Astrocyte of the cerebellum (primary cell): Measurements from ENCODE around the gene TBCK.
"Not testable (repeated sequence)": the region's sequence is repeated elsewhere in the genome, so short reads cannot be mapped to it uniquely, and the experiment has no call there.

Experiments used
- DNase-seq: peaks from one replicate; pipeline ENCODE4 v3.0.0-alpha.2; 2011; ENCODE audit warnings: low read depth
- H3K4me3 ChIP-seq: 2 replicates; pipeline ENCODE4 v1.5.1; 2011; ENCODE audit warnings: mild to moderate bottlenecking, low read depth, low read length, moderate library complexity
- in situ Hi-C: cut with HindIII; loops from 2 replicates; pipeline ENCODE4 v1.10.0; 2017; ENCODE audit warnings: low sequenced_read_pairs
- TF ChIP-seq, protein P1 (sequence below): IDR thresholded peaks from 2 replicates; pipeline ENCODE4 v1.5.1; 2012; ENCODE audit warnings: low read length, low read depth, moderate library complexity, mild to moderate bottlenecking; ENCODE audit errors: missing control alignments

TBCK gene

DNA sequence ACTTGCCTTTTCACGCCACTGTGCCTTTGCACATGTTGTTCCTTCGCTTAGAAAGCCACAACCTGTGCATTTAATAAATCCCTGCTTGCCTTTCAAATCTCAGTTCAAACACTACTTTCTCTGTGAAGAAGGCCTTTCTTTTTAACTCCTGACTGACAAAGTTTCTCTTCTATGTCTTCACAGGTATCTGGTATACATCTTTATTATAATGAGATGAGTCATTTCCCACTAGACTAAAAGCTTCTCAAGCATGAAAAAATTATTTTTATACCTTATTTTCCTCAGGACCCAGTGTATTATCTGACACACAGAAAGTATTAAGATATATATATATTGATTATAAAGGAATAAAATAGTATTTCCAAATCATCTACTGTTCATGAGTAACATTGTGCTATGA, 189.9 kb downstream of the TBCK start:
- in situ Hi-C loops, result no loop called here
- no peak for DNase-seq
- TF ChIP-seq, protein P1, sequence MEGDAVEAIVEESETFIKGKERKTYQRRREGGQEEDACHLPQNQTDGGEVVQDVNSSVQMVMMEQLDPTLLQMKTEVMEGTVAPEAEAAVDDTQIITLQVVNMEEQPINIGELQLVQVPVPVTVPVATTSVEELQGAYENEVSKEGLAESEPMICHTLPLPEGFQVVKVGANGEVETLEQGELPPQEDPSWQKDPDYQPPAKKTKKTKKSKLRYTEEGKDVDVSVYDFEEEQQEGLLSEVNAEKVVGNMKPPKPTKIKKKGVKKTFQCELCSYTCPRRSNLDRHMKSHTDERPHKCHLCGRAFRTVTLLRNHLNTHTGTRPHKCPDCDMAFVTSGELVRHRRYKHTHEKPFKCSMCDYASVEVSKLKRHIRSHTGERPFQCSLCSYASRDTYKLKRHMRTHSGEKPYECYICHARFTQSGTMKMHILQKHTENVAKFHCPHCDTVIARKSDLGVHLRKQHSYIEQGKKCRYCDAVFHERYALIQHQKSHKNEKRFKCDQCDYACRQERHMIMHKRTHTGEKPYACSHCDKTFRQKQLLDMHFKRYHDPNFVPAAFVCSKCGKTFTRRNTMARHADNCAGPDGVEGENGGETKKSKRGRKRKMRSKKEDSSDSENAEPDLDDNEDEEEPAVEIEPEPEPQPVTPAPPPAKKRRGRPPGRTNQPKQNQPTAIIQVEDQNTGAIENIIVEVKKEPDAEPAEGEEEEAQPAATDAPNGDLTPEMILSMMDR, result no peak
- no peak overlapping the region for H3K4me3 ChIP-seq

DNA sequence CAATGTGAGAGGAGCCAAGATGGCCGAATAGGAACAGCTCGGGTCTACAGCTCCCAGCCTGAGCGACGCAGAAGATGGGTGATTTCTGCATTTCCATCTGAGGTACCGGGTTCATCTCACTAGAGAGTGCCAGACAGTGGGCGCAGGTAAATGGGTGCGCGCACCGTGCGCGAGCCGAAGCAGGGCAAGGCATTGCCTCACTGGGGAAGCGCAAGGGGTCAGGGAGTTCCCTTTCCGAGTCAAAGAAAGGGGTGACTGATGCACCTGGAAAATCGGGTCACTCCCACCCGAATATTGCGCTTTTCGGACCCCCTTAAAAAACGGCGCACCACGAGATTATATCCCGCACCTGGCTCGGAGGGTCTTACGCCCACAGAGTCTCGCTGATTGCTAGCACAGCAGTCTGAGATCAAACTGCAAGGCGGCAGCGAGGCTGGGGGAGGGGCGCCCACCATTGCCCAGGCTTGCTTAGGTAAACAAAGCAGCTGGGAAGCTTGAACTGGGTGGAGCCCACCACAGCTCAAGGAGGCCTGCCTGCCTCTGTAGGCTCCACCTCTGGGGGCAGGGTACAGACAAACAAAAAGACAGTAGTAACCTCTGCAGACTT, 196.0 kb downstream of the TBCK start:
- in situ Hi-C loops, DNase-seq, H3K4me3 ChIP-seq: not testable (repeated sequence)

DNA sequence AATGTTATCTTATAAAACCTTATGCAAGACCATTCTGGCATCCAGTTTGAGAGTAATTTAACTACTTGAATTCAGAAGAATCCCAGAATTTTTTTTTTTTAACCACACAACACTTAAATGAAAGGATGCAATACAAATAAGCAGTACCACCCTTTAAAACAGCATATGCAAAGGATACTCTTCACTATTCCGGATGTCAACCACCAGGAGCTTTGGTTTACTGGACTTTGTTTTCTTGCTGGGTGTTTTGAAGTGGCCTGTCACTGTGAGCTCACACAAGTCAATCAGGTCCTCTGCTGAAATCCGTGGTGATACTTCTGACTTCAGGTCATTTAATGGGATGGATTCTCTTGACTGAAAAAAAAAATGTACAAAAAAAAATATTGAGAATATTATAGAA, 200.0 kb downstream of the TBCK start:
- no peak for DNase-seq
- no peak overlapping the region for H3K4me3 ChIP-seq
- TF ChIP-seq, protein P1, result no peak
- in situ Hi-C loops, result no loop called here

DNA sequence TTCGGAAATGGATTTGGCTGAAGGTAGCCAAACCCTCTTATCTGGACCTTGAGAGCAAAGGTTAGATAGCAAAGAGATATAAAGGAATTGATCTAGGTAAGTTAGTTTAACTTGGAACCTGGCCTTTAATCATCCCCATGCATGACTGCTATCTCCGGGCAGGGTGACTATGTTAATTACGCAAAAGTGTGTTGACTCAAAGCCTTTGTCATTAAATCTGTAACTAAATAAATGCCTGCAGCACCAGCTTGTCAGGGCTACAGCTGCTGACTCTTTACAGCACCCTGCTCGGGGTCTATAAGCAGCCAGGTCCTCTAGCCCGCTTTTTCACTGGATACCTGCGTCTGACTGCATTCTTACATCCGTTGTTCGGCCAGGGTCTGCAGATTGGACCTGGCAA, 201.7 kb downstream of the TBCK start:
- TF ChIP-seq, protein P1, result no peak
- no peak overlapping the region for H3K4me3 ChIP-seq
- no peak for DNase-seq
- in situ Hi-C loops, result no loop called here

DNA sequence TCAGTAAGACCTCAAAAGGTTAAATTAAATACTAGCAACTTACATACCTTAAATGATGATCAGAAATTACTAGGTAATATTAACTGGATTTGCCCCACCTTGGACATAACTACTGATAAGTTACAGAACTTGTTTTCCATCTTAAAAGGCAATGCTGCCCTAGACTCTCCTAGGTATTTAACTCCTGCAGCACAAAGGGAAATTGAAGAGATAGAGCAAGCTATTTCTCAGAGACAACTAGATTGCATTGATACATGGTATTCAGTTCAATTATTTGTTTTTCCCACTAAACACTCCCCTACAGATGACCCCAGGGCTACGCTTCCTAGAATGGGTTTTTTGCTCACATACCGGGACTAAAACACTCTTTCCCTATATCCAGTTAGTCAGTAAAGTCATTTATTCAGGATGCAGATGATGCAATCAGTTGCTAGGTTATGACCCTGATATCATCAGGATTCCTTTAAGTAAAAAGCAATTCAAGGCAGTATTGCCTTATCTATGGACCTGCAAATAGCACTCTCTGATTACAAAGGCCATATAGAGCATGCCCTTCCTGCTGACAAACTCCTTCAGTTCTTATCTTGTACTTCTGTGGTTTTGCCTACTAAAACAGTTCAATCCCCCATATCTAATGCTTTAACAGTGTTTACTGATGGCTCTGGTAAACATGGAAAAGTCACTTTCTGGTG, 204.1 kb downstream of the TBCK start:
- in situ Hi-C loops, H3K4me3 ChIP-seq, DNase-seq: not testable (repeated sequence)

DNA sequence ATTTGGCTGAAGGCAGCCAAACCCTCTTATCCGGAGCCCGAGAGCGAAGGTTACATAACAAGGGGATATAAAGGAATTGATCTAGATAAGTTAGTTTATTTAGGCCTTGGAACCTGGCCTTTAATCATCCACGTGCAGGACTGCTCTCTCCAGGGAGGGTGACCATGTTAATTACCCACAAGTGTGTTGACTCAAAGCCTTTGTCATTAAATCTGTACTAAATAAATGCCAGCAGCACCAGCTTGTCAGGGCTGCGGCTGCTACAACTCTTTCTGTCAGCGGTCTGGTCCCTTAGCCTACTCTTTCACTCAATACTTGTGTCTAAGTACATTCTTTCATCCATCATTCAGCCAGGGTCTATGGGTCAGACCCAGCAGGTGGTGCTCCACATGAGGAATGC, 206.1 kb downstream of the TBCK start:
- no peak for DNase-seq
- H3K4me3 ChIP-seq, result no peak overlapping the region
- TF ChIP-seq, protein P1, result no peak
- in situ Hi-C loops, result no loop called here

DNA sequence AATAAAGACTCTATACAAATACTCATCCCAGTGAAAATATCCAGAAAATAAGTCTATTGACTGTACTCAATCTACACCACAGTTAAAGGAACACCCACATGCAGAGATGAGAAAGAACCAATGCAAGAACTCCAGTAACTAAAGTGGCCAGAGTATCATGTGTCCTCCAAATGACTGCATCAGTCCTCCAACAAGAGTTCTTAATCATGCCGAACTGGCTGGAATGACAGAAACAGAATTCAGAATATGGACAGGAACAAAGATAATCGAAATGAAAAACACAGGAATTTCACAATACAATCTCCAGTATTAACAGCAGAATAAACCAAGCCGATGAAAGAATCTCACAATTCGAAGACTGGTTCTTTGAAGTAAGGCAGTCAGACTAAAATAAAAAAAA, 210.3 kb downstream of the TBCK start:
- TF ChIP-seq, protein P1, result no peak
- in situ Hi-C loops, result no loop called here
- no peak overlapping the region for H3K4me3 ChIP-seq
- no peak for DNase-seq
